HepG2 (cell line): ENCODE measurements around the gene SEC11A. TPM values are rescaled to one million over a fixed set of nuclear protein-coding genes. Genes with fewer than 3 reads are reported as not detected.

ENCODE experiments used
- ATAC-seq: fragments of 200-7000 bp; cut with Tn5 transposase; 3 replicates; pipeline ENCODE4 v1.9.1; 2020; ENCODE audit warnings: mild to moderate bottlenecking, moderate library complexity
- BruUV-seq: library from RNA; stranded (reverse); fragments of 400-500 nt; replicated peaks from 2 replicates; lab custom pipeline; 2021; lab: Mats Ljungman, UMichigan
- CTCF ChIA-PET: fragments of 300-600 bp; formaldehyde crosslinking; extraction: SDS; loops from one replicate; lab custom pipeline; 2021; ENCODE audit warnings: low total read pairs, inconsistent platforms, low intra/inter-chr PET ratio; lab: Yijun Ruan, JAX
- POLR2A ChIA-PET: fragments of 350-600 bp; sonication (Branson Sonifier 250); formaldehyde crosslinking; loops from one replicate; lab custom pipeline; 2020; ENCODE audit warnings: antibody characterized with exemption, inconsistent platforms; lab: Yijun Ruan, JAX
- DNase-seq: peaks from one replicate; pipeline ENCODE4 v3.0.0-alpha.2; 2015; ENCODE audit warnings: low spot score
- FAIRE-seq: peaks from 3 replicates; lab custom pipeline; 2011; peaks lifted over from hg19 to GRCh38; lab: Jason Lieb, UNC
- H2AFZ ChIP-seq: one replicate; pipeline ENCODE4 v1.6.1; 2011; ENCODE audit warnings: low read length, inconsistent platforms
- H3K27ac ChIP-seq: fragments of 300-600 bp; 3 replicates; pipeline ENCODE4 v1.8.0; 2011; ENCODE audit warnings: mixed run types, mild to moderate bottlenecking, mixed read lengths, low read length, inconsistent platforms; ENCODE audit not compliant: insufficient read depth; ENCODE audit errors: extremely low read length
- H3K27me3 ChIP-seq, 2 experiments: fragments of 200-600 bp in 1 of 2; 2 replicates in 1 of 2; 3 replicates in 1 of 2; pipeline versions ENCODE4 v1.6.0 to v1.8.0; 2011; ENCODE audit warnings: low read length in 2 of 2, mild to moderate bottlenecking in 2 of 2, moderate library complexity in 2 of 2, inconsistent platforms in 1 of 2; ENCODE audit not compliant: insufficient read depth in 2 of 2, control insufficient read depth in 1 of 2
- H3K36me3 ChIP-seq, 2 experiments: fragments of 200-600 bp in 1 of 2; replicated peaks in 1 of 2; 2 replicates in 1 of 2; 3 replicates in 1 of 2; pipeline versions ENCODE4 v1.5.1 to v1.8.0; 2011; ENCODE audit warnings: low read length in 2 of 2, inconsistent platforms in 1 of 2; ENCODE audit not compliant: insufficient read depth in 2 of 2, control insufficient read depth in 1 of 2
- H3K4me1 ChIP-seq: 2 replicates; pipeline ENCODE4 v1.5.1; 2012; ENCODE audit warnings: low read length, inconsistent platforms; ENCODE audit not compliant: insufficient read depth
- H3K4me2 ChIP-seq: 2 replicates; pipeline ENCODE4 v1.6.0; 2011; ENCODE audit warnings: low read depth, low read length, inconsistent platforms
- H3K4me3 ChIP-seq, 3 experiments: fragments of 200-600 bp in 1 of 3; sonication (generic), shearing (Covaris generic) in 1 of 3; replicated peaks in 1 of 3; 2 replicates each; pipeline ENCODE4 v1.5.1; 2011 to 2016; ENCODE audit warnings: low read length in 3 of 3, inconsistent platforms in 2 of 3, low read depth in 2 of 3, mild to moderate bottlenecking in 2 of 3, control low read depth in 1 of 3, mixed read lengths in 1 of 3; ENCODE audit not compliant: insufficient read depth in 1 of 3
- H3K79me2 ChIP-seq: one replicate; pipeline ENCODE4 v1.6.1; 2011; ENCODE audit warnings: low read length, inconsistent platforms; ENCODE audit not compliant: insufficient read depth
- H3K9ac ChIP-seq: 2 replicates; pipeline ENCODE4 v1.6.0; 2011; ENCODE audit warnings: mild to moderate bottlenecking, low read depth, low read length, inconsistent platforms; ENCODE audit not compliant: insufficient read depth
- H3K9me3 ChIP-seq: 2 replicates; pipeline ENCODE4 v1.5.1; 2012; ENCODE audit warnings: mild to moderate bottlenecking, low read length
- H4K20me1 ChIP-seq: 2 replicates; pipeline ENCODE4 v1.6.0; 2011; ENCODE audit warnings: inconsistent platforms, mild to moderate bottlenecking, low read length, moderate library complexity; ENCODE audit not compliant: insufficient read depth
- CEBPB ChIP-seq: IDR thresholded peaks from 2 replicates; pipeline ENCODE4 v1.6.1; 2011; ENCODE audit warnings: low read depth, low read length, improper control_type of control experiment, borderline replicate concordance
- CEBPG ChIP-seq: IDR thresholded peaks from 2 replicates; pipeline ENCODE4 v1.6.1; 2016
- WGBS: methylation state at CpG from one replicate; pipeline ENCODE4 v1.1.6; 2017; ENCODE audit warnings: low lambda C conversion rate; 5-methylcytosine and 5-hydroxymethylcytosine counted together
- in situ Hi-C: cut with HindIII; loops from 2 replicates; pipeline ENCODE4 v1.10.0; 2017; ENCODE audit warnings: low pct_unique_long_range_greater_than_20kb; ENCODE audit not compliant: extremely low pct_ligation_motif_present
- intact Hi-C: fragments of 100-400 bp; cut with micrococcal nuclease; formaldehyde crosslinking; loops from one replicate; pipeline ENCODE4 v1.10.0; 2022; ENCODE audit not compliant: unreplicated experiment
- polyA plus RNA-seq, 8 experiments: library from polyadenylated mRNA; depleted of rRNA in 3 of 8; stranded (reverse) in 7 of 8; unstranded in 1 of 8; fragments of >200 nt; fragmentation: Illumina TruSeq in 4 of 8; extraction: Trizol in 4 of 8; gene quantifications; 2 replicates each; pipeline versions ENCODE4 v1.2.1 to v1.2.3, GENCODE V29; 2011 to 2016; ENCODE audit warnings: low read depth in 4 of 8, missing spikeins in 1 of 8, mixed read lengths in 1 of 8; ENCODE audit not compliant: insufficient read depth in 1 of 8
- total RNA-seq, 5 experiments: library from RNA; depleted of rRNA; stranded (reverse); fragments of >200 nt; fragmentation: Illumina TruSeq; extraction: Trizol; gene quantifications; 2 replicates each; pipeline ENCODE4 v1.2.3, GENCODE V29; 2016; ENCODE audit warnings: low read depth in 1 of 5
- TF ChIP-seq, protein P1 (sequence below), 2 experiments: sonication (generic) in 1 of 2; formaldehyde crosslinking in 1 of 2; IDR thresholded peaks; 2 replicates each; pipeline versions ENCODE4 v1.6.1 to v1.9.0; 2014 to 2022; ENCODE audit warnings: antibody characterized with exemption in 1 of 2, borderline replicate concordance in 1 of 2, inconsistent platforms in 1 of 2, low read depth in 1 of 2, missing genetic modification reagents in 1 of 2

SEC11A gene
- total and polyA plus RNA-seq, 2 of the 13 experiments (the other 11 are each of a cell fraction or from before 2014, with no cell fraction given) = 141 to 230 TPM

GRCh38 chr15:84681831-84682230 lies 34.1 kb downstream of the SEC11A start:
- H2AFZ ChIP-seq = no peak overlapping the region
- no TSS peak for BruUV-seq
- CTCF ChIA-PET = no interaction called here
- no peaks in the 10 kb centered on the region for H3K27me3 ChIP-seq
- intact Hi-C loops = no loop called here
- H3K4me3 ChIP-seq = no peak overlapping the region
- no peaks in the 10 kb centered on the region for H4K20me1 ChIP-seq
- no peak for ATAC-seq
- 93% methylated on average over 3 of the region's 3 CpGs for WGBS
- no peak overlapping the region for H3K9ac ChIP-seq
- in situ Hi-C loops = no loop called here
- no peak for FAIRE-seq
- no peaks in the 10 kb centered on the region for H3K9me3 ChIP-seq
- POLR2A ChIA-PET = no interaction called here
- H3K4me2 ChIP-seq = no peak overlapping the region
- no peaks in the 10 kb centered on the region for H3K79me2 ChIP-seq
- H3K27ac ChIP-seq = no peak overlapping the region
- peaks cover 9 to 50% of the 10 kb centered on the region in 2 experiments for H3K36me3 ChIP-seq
- TF ChIP-seq CEBPB (peak; percentile 69; the same call in 1 of the 2 replicates), CEBPG (CRISPR knock-in tag) (peak; percentile 66)
- TF ChIP-seq, protein P1, sequence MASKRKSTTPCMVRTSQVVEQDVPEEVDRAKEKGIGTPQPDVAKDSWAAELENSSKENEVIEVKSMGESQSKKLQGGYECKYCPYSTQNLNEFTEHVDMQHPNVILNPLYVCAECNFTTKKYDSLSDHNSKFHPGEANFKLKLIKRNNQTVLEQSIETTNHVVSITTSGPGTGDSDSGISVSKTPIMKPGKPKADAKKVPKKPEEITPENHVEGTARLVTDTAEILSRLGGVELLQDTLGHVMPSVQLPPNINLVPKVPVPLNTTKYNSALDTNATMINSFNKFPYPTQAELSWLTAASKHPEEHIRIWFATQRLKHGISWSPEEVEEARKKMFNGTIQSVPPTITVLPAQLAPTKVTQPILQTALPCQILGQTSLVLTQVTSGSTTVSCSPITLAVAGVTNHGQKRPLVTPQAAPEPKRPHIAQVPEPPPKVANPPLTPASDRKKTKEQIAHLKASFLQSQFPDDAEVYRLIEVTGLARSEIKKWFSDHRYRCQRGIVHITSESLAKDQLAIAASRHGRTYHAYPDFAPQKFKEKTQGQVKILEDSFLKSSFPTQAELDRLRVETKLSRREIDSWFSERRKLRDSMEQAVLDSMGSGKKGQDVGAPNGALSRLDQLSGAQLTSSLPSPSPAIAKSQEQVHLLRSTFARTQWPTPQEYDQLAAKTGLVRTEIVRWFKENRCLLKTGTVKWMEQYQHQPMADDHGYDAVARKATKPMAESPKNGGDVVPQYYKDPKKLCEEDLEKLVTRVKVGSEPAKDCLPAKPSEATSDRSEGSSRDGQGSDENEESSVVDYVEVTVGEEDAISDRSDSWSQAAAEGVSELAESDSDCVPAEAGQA (IDR thresholded peaks at IDR 0.05; ENCODE audit: low read depth) = no peak
- TF ChIP-seq, protein P1 (CRISPR knock-in tag; IDR thresholded peaks at IDR 0.05; ENCODE audit: borderline replicate concordance) = no peak
- no peaks in the 10 kb centered on the region for H3K4me1 ChIP-seq
- DNase-seq = no peak
